Adrenal gland (tissue), 5 donors: ENCODE results near the gene FAM20A.

Source experiments
- POLR2A ChIP-seq, 2 donors: fragments of 450-650 bp; IDR thresholded peaks; one replicate each; pipeline ENCODE4 v1.6.1; 2017; ENCODE audit warnings: antibody characterized with exemption in 2 of 2, mild to moderate bottlenecking in 2 of 2, moderate library complexity in 1 of 2
- TF ChIP-seq, protein P1 (sequence below), 6 experiments: fragments of 450-650 bp in 4 of 6; fragments of 200-600 bp in 2 of 6; sonication (generic) in 1 of 6; IDR thresholded peaks; 1 replicate in 5 of 6; 2 replicates in 1 of 6; pipeline versions ENCODE4 v1.5.1 to v1.8.0; 2016 to 2021; ENCODE audit warnings: antibody characterized with exemption in 6 of 6, mild to moderate bottlenecking in 2 of 6, moderate library complexity in 1 of 6
- donor health status: DM: no; HTN: no; CAD: no.

DNA sequence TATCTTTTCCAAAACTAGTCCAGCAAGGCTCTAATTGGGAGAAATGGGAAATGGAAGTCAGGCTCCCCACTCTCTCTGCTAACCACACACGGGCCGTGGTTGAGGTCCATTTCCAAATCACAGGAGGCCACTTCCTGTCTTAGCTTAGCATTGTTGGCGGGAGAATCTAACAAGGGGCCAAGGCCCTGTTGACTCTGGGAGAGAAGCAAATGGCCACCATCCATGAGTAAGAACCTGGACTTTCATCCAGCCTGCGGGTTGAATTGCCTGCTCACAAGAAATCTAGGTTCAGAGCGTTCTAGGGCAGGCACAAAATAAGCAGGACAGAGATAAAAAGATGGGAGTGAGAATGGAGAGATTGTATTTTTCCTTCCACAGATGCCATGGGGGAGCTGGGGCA lies 5.7 kb downstream of the FAM20A start:
- TF ChIP-seq, protein P1, sequence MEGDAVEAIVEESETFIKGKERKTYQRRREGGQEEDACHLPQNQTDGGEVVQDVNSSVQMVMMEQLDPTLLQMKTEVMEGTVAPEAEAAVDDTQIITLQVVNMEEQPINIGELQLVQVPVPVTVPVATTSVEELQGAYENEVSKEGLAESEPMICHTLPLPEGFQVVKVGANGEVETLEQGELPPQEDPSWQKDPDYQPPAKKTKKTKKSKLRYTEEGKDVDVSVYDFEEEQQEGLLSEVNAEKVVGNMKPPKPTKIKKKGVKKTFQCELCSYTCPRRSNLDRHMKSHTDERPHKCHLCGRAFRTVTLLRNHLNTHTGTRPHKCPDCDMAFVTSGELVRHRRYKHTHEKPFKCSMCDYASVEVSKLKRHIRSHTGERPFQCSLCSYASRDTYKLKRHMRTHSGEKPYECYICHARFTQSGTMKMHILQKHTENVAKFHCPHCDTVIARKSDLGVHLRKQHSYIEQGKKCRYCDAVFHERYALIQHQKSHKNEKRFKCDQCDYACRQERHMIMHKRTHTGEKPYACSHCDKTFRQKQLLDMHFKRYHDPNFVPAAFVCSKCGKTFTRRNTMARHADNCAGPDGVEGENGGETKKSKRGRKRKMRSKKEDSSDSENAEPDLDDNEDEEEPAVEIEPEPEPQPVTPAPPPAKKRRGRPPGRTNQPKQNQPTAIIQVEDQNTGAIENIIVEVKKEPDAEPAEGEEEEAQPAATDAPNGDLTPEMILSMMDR (IDR thresholded peaks at IDR 0.05), result no peak
- TF ChIP-seq POLR2A (IDR thresholded peaks at IDR 0.05), result no peak
